Sigmoid colon (tissue), 7 donors: Measurements from ENCODE around the gene ZYG11B. TPM values are rescaled to one million over a fixed set of nuclear protein-coding genes. Genes with fewer than 3 reads are reported as not detected.
"Not testable (repeated sequence)": the region's sequence is repeated elsewhere in the genome, so short reads cannot be mapped to it uniquely, and the experiment has no call there.

Experiments
- DNase-seq: peaks from one replicate; pipeline ENCODE4 v3.0.0-alpha.2; 2019
- H3K27ac ChIP-seq, 4 donors: fragments of 200-600 bp; sonication (generic); one replicate each; pipeline ENCODE4 v1.5.1; 2016 to 2019; ENCODE audit warnings: mild to moderate bottlenecking in 1 of 4
- H3K27me3 ChIP-seq, 3 donors: fragments of 200-600 bp; sonication (generic); one replicate each; pipeline ENCODE4 v1.5.1; 2019; ENCODE audit warnings: mild to moderate bottlenecking in 1 of 3
- H3K36me3 ChIP-seq, 4 donors: fragments of 200-600 bp; sonication (generic); one replicate each; pipeline ENCODE4 v1.5.1; 2016 to 2019
- H3K4me1 ChIP-seq, 4 donors: fragments of 200-600 bp; sonication (generic); one replicate each; pipeline ENCODE4 v1.5.1; 2017 to 2019
- H3K4me3 ChIP-seq, 4 donors: fragments of 200-600 bp; sonication (generic); one replicate each; pipeline ENCODE4 v1.5.1; 2017 to 2019; ENCODE audit warnings: mild to moderate bottlenecking in 2 of 4, moderate library complexity in 1 of 4
- H3K9me3 ChIP-seq, 4 donors: fragments of 200-600 bp in 3 of 4; sonication (generic) in 3 of 4; one replicate each; pipeline versions ENCODE4 v1.5.1 to v1.6.1; 2013 to 2019
- EP300 ChIP-seq, 4 donors: sonication (generic); formaldehyde crosslinking; IDR thresholded peaks; one replicate each; pipeline ENCODE4 v1.6.1; 2017; ENCODE audit warnings: antibody characterized with exemption in 4 of 4
- POLR2A ChIP-seq, 2 donors: fragments of 450-650 bp; IDR thresholded peaks; one replicate each; pipeline ENCODE4 v1.6.1; 2016; ENCODE audit warnings: antibody characterized with exemption in 2 of 2, mild to moderate bottlenecking in 2 of 2, moderate library complexity in 2 of 2
- POLR2AphosphoS5 ChIP-seq, 4 donors: sonication (generic); formaldehyde crosslinking; IDR thresholded peaks; one replicate each; pipeline ENCODE4 v1.6.1; 2017; ENCODE audit warnings: antibody characterized with exemption in 4 of 4
- WGBS, 2 donors: extraction: QIAGEN DNeasy Blood & Tissue Kit; methylation state at CpG; one replicate each; pipeline ENCODE4 v1.1.7; 2013; 5-methylcytosine and 5-hydroxymethylcytosine counted together
- intact Hi-C: fragments of 100-400 bp; cut with DNase I; formaldehyde crosslinking; loops from one replicate; pipeline ENCODE4 v1.15.1; 2023
- polyA plus RNA-seq, 3 donors: library from polyadenylated mRNA; stranded (reverse); fragments of 200-250 nt; gene quantifications; one replicate each; pipeline ENCODE4 v1.2.3, GENCODE V29; 2013
- total RNA-seq, 4 donors: library from RNA; depleted of rRNA; stranded (reverse); fragments of >200 nt; gene quantifications; one replicate each; pipeline ENCODE4 v1.1.0, GENCODE V29; 2016
- TF ChIP-seq, protein P1 (sequence below), 4 experiments: fragments of 450-650 bp in 3 of 4; fragments of 200-600 bp in 1 of 4; IDR thresholded peaks; one replicate each; pipeline ENCODE4 v1.5.1; 2016 to 2019; ENCODE audit warnings: antibody characterized with exemption in 4 of 4, mild to moderate bottlenecking in 3 of 4, moderate library complexity in 2 of 4
- donor health status: healthy with polysubstance abuse.
- donor health status: Bipolar disorder and iron deficiency.
- donor health status: healthy.

ZYG11B gene
- total and polyA plus RNA-seq, 7 donors, result 4.2 to 78.1 (median 55.0) TPM

DNA sequence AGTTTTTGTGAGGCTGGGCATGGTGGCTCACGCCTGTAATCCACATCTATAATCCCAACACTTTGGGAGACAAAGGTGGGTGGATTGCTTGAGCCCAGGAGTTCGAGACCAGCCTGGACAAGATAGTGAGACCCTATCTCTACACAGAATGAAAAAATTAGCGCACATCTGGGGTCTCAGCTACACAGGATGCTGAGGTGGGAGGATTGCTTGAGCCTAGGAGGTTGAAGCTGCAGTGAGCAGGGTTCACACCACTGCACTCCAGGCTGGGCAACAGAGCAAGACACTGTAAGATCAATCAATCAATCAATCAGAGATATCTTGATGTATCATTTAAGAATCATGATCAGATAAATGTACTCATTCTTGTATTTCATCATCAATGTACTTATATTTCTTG lies 7.1 kb downstream of the ZYG11B start:
- TF ChIP-seq, protein P1, sequence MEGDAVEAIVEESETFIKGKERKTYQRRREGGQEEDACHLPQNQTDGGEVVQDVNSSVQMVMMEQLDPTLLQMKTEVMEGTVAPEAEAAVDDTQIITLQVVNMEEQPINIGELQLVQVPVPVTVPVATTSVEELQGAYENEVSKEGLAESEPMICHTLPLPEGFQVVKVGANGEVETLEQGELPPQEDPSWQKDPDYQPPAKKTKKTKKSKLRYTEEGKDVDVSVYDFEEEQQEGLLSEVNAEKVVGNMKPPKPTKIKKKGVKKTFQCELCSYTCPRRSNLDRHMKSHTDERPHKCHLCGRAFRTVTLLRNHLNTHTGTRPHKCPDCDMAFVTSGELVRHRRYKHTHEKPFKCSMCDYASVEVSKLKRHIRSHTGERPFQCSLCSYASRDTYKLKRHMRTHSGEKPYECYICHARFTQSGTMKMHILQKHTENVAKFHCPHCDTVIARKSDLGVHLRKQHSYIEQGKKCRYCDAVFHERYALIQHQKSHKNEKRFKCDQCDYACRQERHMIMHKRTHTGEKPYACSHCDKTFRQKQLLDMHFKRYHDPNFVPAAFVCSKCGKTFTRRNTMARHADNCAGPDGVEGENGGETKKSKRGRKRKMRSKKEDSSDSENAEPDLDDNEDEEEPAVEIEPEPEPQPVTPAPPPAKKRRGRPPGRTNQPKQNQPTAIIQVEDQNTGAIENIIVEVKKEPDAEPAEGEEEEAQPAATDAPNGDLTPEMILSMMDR (IDR thresholded peaks at IDR 0.05), result no peak
- TF ChIP-seq EP300 (IDR thresholded peaks at IDR 0.05) (no peak), POLR2A (IDR thresholded peaks at IDR 0.05) (no peak), POLR2AphosphoS5 (IDR thresholded peaks at IDR 0.05) (no peak)
- Histone ChIP-seq H3K27ac (no peak overlapping the region), H3K9me3 (no peaks in the 10 kb centered on the region), H3K36me3 (peaks cover 0 to 7% (median 0%) of the 10 kb centered on the region in 4 donors), H3K27me3 (no peaks in the 10 kb centered on the region), H3K4me1 (peaks cover 0 to 50% (median 32%) of the 10 kb centered on the region in 4 donors), H3K4me3 (no peak overlapping the region)
- 98% methylated on average over 3 of the region's 3 CpGs for whole genome bisulfite sequencing, 2 donors
- intact Hi-C loops, result no loop called here
- no peak for DNase-seq

DNA sequence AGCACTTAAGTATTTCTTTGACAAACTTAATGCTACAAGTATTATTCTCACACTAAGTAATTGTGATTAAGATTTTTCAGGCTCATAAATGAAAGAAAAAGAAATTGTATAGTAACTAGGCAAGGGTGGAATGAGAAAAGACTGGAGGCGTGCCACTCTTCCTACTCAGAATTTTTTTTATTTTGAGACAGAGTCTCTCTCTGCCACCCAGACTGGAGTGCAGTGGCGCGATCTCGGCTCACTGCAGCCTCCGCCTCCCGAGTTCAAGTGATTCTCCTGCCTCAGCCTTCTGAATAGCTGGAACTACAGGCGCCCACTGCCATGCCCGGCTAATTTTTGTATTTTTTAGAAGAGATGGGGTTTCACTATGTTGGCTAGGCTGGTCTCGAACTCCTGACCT lies 9.1 kb downstream of the ZYG11B start:
- WGBS, 2 donors, result 97% methylated on average over 9 of the region's 9 CpGs
- H3K4me3 ChIP-seq, H3K9me3 ChIP-seq, H3K27me3 ChIP-seq, H3K27ac ChIP-seq, DNase-seq, intact Hi-C loops, H3K36me3 ChIP-seq: not testable (repeated sequence)
- H3K4me1 ChIP-seq, result peaks cover 0 to 51% (median 38%) of the 10 kb centered on the region in 4 donors

DNA sequence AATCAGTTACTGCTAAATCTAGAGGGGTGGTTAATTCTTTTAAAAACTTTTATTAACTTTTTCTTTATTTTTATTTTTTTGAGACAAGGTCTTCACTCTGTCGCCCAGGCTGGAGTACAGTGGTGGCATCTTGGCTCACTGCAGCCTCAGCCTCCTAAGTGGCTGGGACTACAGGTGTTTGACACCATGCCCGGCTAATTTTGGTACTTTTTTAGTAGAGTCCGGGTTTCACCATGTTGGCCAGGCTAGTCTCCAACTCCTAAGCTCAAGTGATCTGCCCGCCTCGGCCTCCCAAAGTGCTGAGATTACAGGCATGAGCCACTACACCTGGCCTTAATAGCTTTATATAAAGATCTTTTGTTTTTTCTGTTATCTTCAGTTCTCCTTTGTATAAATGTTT lies 11.9 kb downstream of the ZYG11B start:
- intact Hi-C loops, result no loop called here
- peaks cover 0 to 61% (median 48%) of the 10 kb centered on the region in 4 donors for H3K4me1 ChIP-seq
- TF ChIP-seq POLR2AphosphoS5 (IDR thresholded peaks at IDR 0.05), result no peak
- TF ChIP-seq POLR2A (IDR thresholded peaks at IDR 0.05), result no peak
- no peak for TF ChIP-seq EP300 (IDR thresholded peaks at IDR 0.05)
- TF ChIP-seq, protein P1 (IDR thresholded peaks at IDR 0.05), result no peak

DNA sequence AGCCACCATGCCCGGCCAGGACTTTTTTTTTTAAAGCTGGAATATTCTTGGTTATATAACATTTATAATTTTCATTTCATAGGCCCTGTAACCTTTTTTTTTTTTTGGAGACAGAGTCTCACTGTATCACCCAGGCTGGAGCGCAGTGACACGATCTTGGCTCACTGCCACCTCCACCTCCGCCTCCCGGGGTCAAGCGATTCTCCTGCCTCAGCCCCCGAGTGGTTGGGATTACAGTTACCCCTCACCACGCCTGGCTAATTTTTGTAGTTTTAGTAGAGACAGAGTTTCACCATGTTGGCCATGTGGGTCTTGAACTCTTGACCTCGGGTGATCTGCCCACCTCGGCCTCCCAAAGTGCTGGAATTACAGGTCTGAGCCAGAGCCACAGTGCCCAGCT lies 12.6 kb downstream of the ZYG11B start:
- H3K4me1 ChIP-seq, result peaks cover 0 to 65% (median 48%) of the 10 kb centered on the region in 4 donors
- no peak overlapping the region for H3K4me3 ChIP-seq
- H3K27me3 ChIP-seq, result no peaks in the 10 kb centered on the region
- no peak for DNase-seq
- intact Hi-C loops, result no loop called here
- H3K36me3 ChIP-seq, result no peaks in the 10 kb centered on the region
- no peak for TF ChIP-seq POLR2AphosphoS5 (IDR thresholded peaks at IDR 0.05)
- TF ChIP-seq EP300 (IDR thresholded peaks at IDR 0.05), result no peak
- no peak for TF ChIP-seq POLR2A (IDR thresholded peaks at IDR 0.05)
- TF ChIP-seq, protein P1 (IDR thresholded peaks at IDR 0.05), result no peak
- peak overlapping the region in 3 of 4 donors; percentile 66 to 72 (median 71) for H3K27ac ChIP-seq
- no peaks in the 10 kb centered on the region for H3K9me3 ChIP-seq
- 92 to 94% methylated on average over 10 of the region's 10 CpGs for WGBS, 2 donors

More for the DNA sequence above, 11.9 kb downstream of the ZYG11B start:
- no peaks in the 10 kb centered on the region for H3K36me3 ChIP-seq
- no peak for DNase-seq
- H3K9me3 ChIP-seq, result no peaks in the 10 kb centered on the region
- H3K27me3 ChIP-seq, result no peaks in the 10 kb centered on the region
- WGBS, 2 donors, result 47 to 85% methylated on average over 5 of the region's 5 CpGs
- no peak overlapping the region for H3K4me3 ChIP-seq
- H3K27ac ChIP-seq, result peak overlapping the region in 3 of 4 donors; percentile 66 to 72 (median 71)

DNA sequence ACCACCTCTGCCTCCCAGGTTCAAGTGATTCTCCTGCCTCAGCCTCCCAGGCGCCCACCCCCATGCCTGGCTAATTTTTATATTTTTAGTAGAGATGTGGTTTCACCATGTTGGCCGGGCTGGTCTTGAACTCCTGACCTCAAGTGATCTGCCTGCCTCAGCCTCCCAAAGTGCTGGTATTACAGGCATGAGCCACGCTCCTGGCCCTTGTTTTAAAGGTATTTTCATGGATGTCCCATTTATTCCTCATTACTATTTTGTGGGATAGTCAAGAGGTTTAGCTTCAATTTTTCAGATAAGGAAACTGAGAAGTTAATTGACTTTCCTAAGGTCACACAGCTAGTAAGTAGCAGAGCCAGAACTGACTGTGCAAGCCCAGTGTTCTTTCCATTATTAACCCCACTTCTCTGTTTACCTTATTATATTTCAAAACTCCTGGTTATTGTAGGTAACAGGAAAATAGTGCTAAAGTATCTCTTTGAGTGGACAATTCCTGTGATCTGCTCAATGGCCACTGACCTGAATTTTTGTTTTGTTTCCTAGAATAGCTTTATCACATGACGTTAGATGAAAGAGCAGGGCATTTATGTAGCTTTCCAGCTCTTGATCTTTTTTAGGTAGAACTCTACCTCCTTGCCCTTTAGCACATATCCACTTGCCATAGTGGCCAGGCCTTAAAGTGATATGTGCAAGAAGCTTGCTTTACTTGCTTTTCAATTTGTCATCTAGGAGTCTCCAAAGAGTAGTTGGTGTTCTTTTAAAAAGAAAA lies 13.6 kb downstream of the ZYG11B start:
- no peaks in the 10 kb centered on the region for H3K9me3 ChIP-seq
- TF ChIP-seq, protein P1 (IDR thresholded peaks at IDR 0.05), result no peak
- no peak for TF ChIP-seq EP300 (IDR thresholded peaks at IDR 0.05)
- no peak for TF ChIP-seq POLR2AphosphoS5 (IDR thresholded peaks at IDR 0.05)
- TF ChIP-seq POLR2A (IDR thresholded peaks at IDR 0.05), result no peak
- H3K4me1 ChIP-seq, result peaks cover 0 to 74% (median 48%) of the 10 kb centered on the region in 4 donors
- no peaks in the 10 kb centered on the region for H3K36me3 ChIP-seq
- 81 to 91% methylated on average over 4 of the region's 4 CpGs for WGBS, 2 donors
- intact Hi-C loops, result no loop called here
- no peaks in the 10 kb centered on the region for H3K27me3 ChIP-seq
- H3K4me3 ChIP-seq, result no peak overlapping the region
- no peak for DNase-seq
- peak overlapping the region in 3 of 4 donors; percentile 38 to 71 (median 58) for H3K27ac ChIP-seq
